Measurements from ENCODE around the gene TAF1B. TPM values are rescaled to one million over a fixed set of nuclear protein-coding genes. Genes with fewer than 3 reads are reported as not detected.

Gene TAF1B
- total and polyA plus RNA-seq, 10 of the 15 experiments (the other 5 are each of a cell fraction or from before 2014, with no cell fraction given), result 8.1 to 18.3 (median 12.4) TPM

GRCh38 chr2:9908639-9909038 lies 65.4 kb downstream of the TAF1B start:
- ChIA-PET SMC1A (ENCODE audit: uncharacterized antibody, unreplicated experiment) (interaction anchor here (1.1 to 3.9 kb wide), 3 partner anchors 25 to 94 kb away, joined by 4 to 14 read pairs (median 5); partner anchors contain the start of gene TAF1B), CTCF (interaction anchor here (3.0 kb wide), 1 partner anchor 95 kb away, joined by 20 read pairs; no protein-coding TSS in a partner anchor), RAD21 (ENCODE audit: unreplicated experiment) (no interaction called here), POLR2A (no interaction called here)
- TF ChIP-seq POLR2AphosphoS5 (IDR thresholded peaks at IDR 0.05; ENCODE audit: low read length), result no peak
- Histone ChIP-seq H3K4me2 (ENCODE audit: control insufficient read depth, insufficient read depth) (no peak overlapping the region), H3K4me3 (no peak overlapping the region), H3K4me1 (ENCODE audit: control insufficient read depth, insufficient read depth, low read length) (no peaks in the 10 kb centered on the region), H3K27ac (ENCODE audit: control insufficient read depth, insufficient read depth) (no peak overlapping the region), H3K36me3 (ENCODE audit: control insufficient read depth in 2 of 2, insufficient read depth in 2 of 2, low read length in 1 of 2) (peaks cover 2 to 3% of the 10 kb centered on the region in 2 experiments; a peak in 2 of 4 replicates), H3K27me3 (replicated peaks in 1 of 2; ENCODE audit: control insufficient read depth in 2 of 2, insufficient read depth in 2 of 2, low read length in 1 of 2) (no peaks in the 10 kb centered on the region), H4K20me1 (ENCODE audit: control insufficient read depth, insufficient read depth) (no peaks in the 10 kb centered on the region), H3K9ac (ENCODE audit: control insufficient read depth, insufficient read depth, low read length) (no peak overlapping the region), H3K79me2 (ENCODE audit: control insufficient read depth, insufficient read depth, low read length) (no peaks in the 10 kb centered on the region), H3K9me3 (replicated peaks; ENCODE audit: control insufficient read depth, insufficient read depth, low read length) (no peaks in the 10 kb centered on the region), H2AFZ (ENCODE audit: control insufficient read depth, low read depth, low read length) (no peak overlapping the region)
- no TSS peak for BruUV-seq (replicated peaks)
- no peak for ATAC-seq
- intact Hi-C loops (cut with micrococcal nuclease; ENCODE audit: unreplicated experiment) (no loop called here), in situ Hi-C loops (cut with MboI) (no loop called here)
- FAIRE-seq, result no peak
- DNase-seq (ENCODE audit: low read depth, low spot score), result no peak
- WGBS (ENCODE audit: insufficient coverage, insufficient replicate concordance, low lambda C conversion rate, missing lambda C conversion rate), result 95% methylated on average over 1 of the region's 1 CpG

- WGBS (ENCODE audit: insufficient coverage, insufficient replicate concordance, low lambda C conversion rate, missing lambda C conversion rate), result 93% methylated on average over 2 of the region's 2 CpGs
- BruUV-seq (replicated peaks), result no TSS peak
- ChIA-PET SMC1A (ENCODE audit: uncharacterized antibody, unreplicated experiment) (interaction anchor here (1.1 to 3.9 kb wide), 3 partner anchors 25 to 94 kb away, joined by 4 to 14 read pairs (median 5); partner anchors contain the start of gene TAF1B), CTCF (interaction anchor here (0.5 to 3.0 kb wide), 3 partner anchors 95 to 776 kb away, joined by 3 to 20 read pairs (median 3); no protein-coding TSS in a partner anchor), POLR2A (interaction anchor here (0.5 kb wide), 1 partner anchor 29 kb away, joined by 4 read pairs; no protein-coding TSS in a partner anchor), RAD21 (ENCODE audit: unreplicated experiment) (interaction anchor here (0.7 kb wide), 1 partner anchor 110 kb away, joined by 3 read pairs; no protein-coding TSS in a partner anchor)
- FAIRE-seq (peak; percentile 31), ATAC-seq (no peak), DNase-seq (ENCODE audit: low read depth, low spot score) (no peak)
- H3K4me1 ChIP-seq (ENCODE audit: control insufficient read depth, insufficient read depth, low read length), result peaks cover 2% of the 10 kb centered on the region
- H2AFZ ChIP-seq (ENCODE audit: control insufficient read depth, low read depth, low read length), result no peak overlapping the region
- in situ Hi-C loops (cut with MboI), result no loop called here
- no peaks in the 10 kb centered on the region for H3K79me2 ChIP-seq (ENCODE audit: control insufficient read depth, insufficient read depth, low read length)
- no peak overlapping the region for H3K4me3 ChIP-seq
- H3K27me3 ChIP-seq (replicated peaks in 1 of 2; ENCODE audit: control insufficient read depth in 2 of 2, insufficient read depth in 2 of 2, low read length in 1 of 2), result no peaks in the 10 kb centered on the region
- intact Hi-C loops (cut with micrococcal nuclease; ENCODE audit: unreplicated experiment), result no loop called here
- H3K9ac ChIP-seq (ENCODE audit: control insufficient read depth, insufficient read depth, low read length), result no peak overlapping the region
- no peak overlapping the region for H3K27ac ChIP-seq (ENCODE audit: control insufficient read depth, insufficient read depth)
- H3K36me3 ChIP-seq (ENCODE audit: control insufficient read depth in 2 of 2, insufficient read depth in 2 of 2, low read length in 1 of 2), result peaks cover 2 to 3% of the 10 kb centered on the region in 2 experiments; a peak in 2 of 4 replicates
- H3K9me3 ChIP-seq (replicated peaks; ENCODE audit: control insufficient read depth, insufficient read depth, low read length), result no peaks in the 10 kb centered on the region
- no peak overlapping the region for H3K4me2 ChIP-seq (ENCODE audit: control insufficient read depth, insufficient read depth)
- no peaks in the 10 kb centered on the region for H4K20me1 ChIP-seq (ENCODE audit: control insufficient read depth, insufficient read depth)
- TF ChIP-seq SKIL (IDR thresholded peaks at IDR 0.05; ENCODE audit: low read depth, poor library complexity, severe bottlenecking) (no peak), CBX5 (IDR thresholded peaks at IDR 0.05; ENCODE audit: low read depth) (no peak), ETV6 (conservative IDR thresholded peaks at IDR 0.05 in 1 of 2, IDR thresholded peaks at IDR 0.05 in 1 of 2; ENCODE audit: borderline replicate concordance in 1 of 2, low read depth in 1 of 2) (no peak), RBBP5 (conservative IDR thresholded peaks at IDR 0.05) (no peak), E2F8 (IDR thresholded peaks at IDR 0.05; ENCODE audit: low read depth, partially characterized antibody) (no peak), ATF3 (IDR thresholded peaks at IDR 0.05; ENCODE audit: borderline replicate concordance, extremely low read depth, low read depth, low read length) (no peak), BRCA1 (IDR thresholded peaks at IDR 0.05; ENCODE audit: low read depth, low read length) (no peak)
Measured at GRCh38 chr2:9909106-9909505, 65.8 kb downstream of the TAF1B start.

Measured in GM12878 (cell line).